A549 (cell line): ENCODE results near the gene NPAS2. TPM values are rescaled to one million over a fixed set of nuclear protein-coding genes. Genes with fewer than 3 reads are reported as not detected.
A peak's percentile ranks its signal among the peaks of the same experiment; 100 is the strongest.

Source experiments
- ATAC-seq, 2 experiments: fragments of 200-7000 bp in 1 of 2; fragments of >200 bp in 1 of 2; cut with Nextera tagmentation in 1 of 2; cut with Tn5 transposase in 1 of 2; 3 replicates each; pipeline versions ENCODE4 v1.8.0 to v1.9.1; 2018 to 2020; ENCODE audit warnings: mild to moderate bottlenecking in 1 of 2, moderate library complexity in 1 of 2
- CTCF ChIA-PET: fragments of 300-600 bp; sonication (Branson Sonifier 250); formaldehyde crosslinking; extraction: SDS; loops from one replicate; lab custom pipeline; 2021; ENCODE audit warnings: antibody characterized with exemption, inconsistent platforms; lab: Yijun Ruan, JAX
- POLR2A ChIA-PET: fragments of 350-600 bp; formaldehyde crosslinking; extraction: SDS; loops from one replicate; lab custom pipeline; 2021; ENCODE audit warnings: antibody characterized with exemption, inconsistent platforms; lab: Yijun Ruan, JAX
- DNase-seq, 2 experiments: peaks; one replicate each; pipeline versions ENCODE4 v3.0.0 to v3.0.0-alpha.2; 2011 to 2016; ENCODE audit warnings: low read depth in 1 of 2, low spot score in 1 of 2
- FAIRE-seq: peaks from 2 replicates; lab custom pipeline; 2011; peaks lifted over from hg19 to GRCh38; lab: Jason Lieb, UNC
- H3K27ac ChIP-seq, 2 experiments: fragments of >200 bp; sonication (Bioruptor Twin); formaldehyde crosslinking; 3 replicates each; pipeline ENCODE4 v1.5.1; 2016 to 2017
- H3K4me1 ChIP-seq: fragments of >200 bp; sonication (Bioruptor Twin); formaldehyde crosslinking; 3 replicates; pipeline ENCODE4 v1.6.1; 2016
- H3K4me2 ChIP-seq: fragments of >200 bp; sonication (Bioruptor Twin); formaldehyde crosslinking; 3 replicates; pipeline ENCODE4 v1.6.1; 2016
- H3K4me3 ChIP-seq: fragments of >200 bp; sonication (Bioruptor Twin); formaldehyde crosslinking; 3 replicates; pipeline ENCODE4 v1.5.1; 2016
- H3K9me3 ChIP-seq: fragments of >200 bp; sonication (Bioruptor Twin); formaldehyde crosslinking; 3 replicates; pipeline ENCODE4 v1.6.1; 2016
- CBX8 ChIP-seq: fragments of 200-600 bp; sonication (generic); IDR thresholded peaks from 2 replicates; pipeline ENCODE4 v1.6.1; 2016
- CEBPB ChIP-seq, 2 experiments: fragments of >200 bp in 1 of 2; sonication (Bioruptor Twin) in 1 of 2; formaldehyde crosslinking in 1 of 2; IDR thresholded peaks; 2 replicates each; pipeline ENCODE4 v1.6.1; 2012 to 2016
- CHD4 ChIP-seq: fragments of 200-600 bp; sonication (generic); IDR thresholded peaks from 2 replicates; pipeline ENCODE4 v1.6.1; 2016; ENCODE audit warnings: antibody characterized with exemption, mild to moderate bottlenecking, borderline replicate concordance
- EHF ChIP-seq: fragments of 250-450 bp; sonication (Bioruptor Pico); IDR thresholded peaks from 2 replicates; pipeline ENCODE4 v1.5.0; 2020; ENCODE audit warnings: mild to moderate bottlenecking
- EP300 ChIP-seq, 2 experiments: fragments of >200 bp; sonication (Bioruptor Twin); formaldehyde crosslinking; IDR thresholded peaks; 2 replicates in 1 of 2; 3 replicates in 1 of 2; pipeline ENCODE4 v1.6.1; 2016 to 2017
- ESRRA ChIP-seq: fragments of 150-350 bp; IDR thresholded peaks from 2 replicates; pipeline ENCODE4 v1.6.1; 2014; ENCODE audit warnings: mild to moderate bottlenecking, low read length, borderline replicate concordance
- HEYL ChIP-seq: fragments of 250-450 bp; sonication (Bioruptor Pico); IDR thresholded peaks from 2 replicates; pipeline ENCODE4 v1.8.0; 2021; ENCODE audit warnings: mild to moderate bottlenecking, moderate library complexity
- KDM1A ChIP-seq: fragments of 200-600 bp; sonication (generic); IDR thresholded peaks from 2 replicates; pipeline ENCODE4 v1.6.1; 2016; ENCODE audit warnings: low read depth, mild to moderate bottlenecking
- KDM5A ChIP-seq: fragments of 200-600 bp; sonication (generic); IDR thresholded peaks from 2 replicates; pipeline ENCODE4 v1.6.1; 2016; ENCODE audit warnings: antibody characterized with exemption, mild to moderate bottlenecking
- NR3C1 ChIP-seq: fragments of >200 bp; sonication (Bioruptor Twin); formaldehyde crosslinking; IDR thresholded peaks from 3 replicates; pipeline ENCODE4 v1.6.1; 2017
- PHF8 ChIP-seq: fragments of 200-600 bp; sonication (generic); IDR thresholded peaks from 2 replicates; pipeline ENCODE4 v1.6.1; 2016; ENCODE audit warnings: low read depth, mild to moderate bottlenecking, antibody characterized with exemption, moderate library complexity, borderline replicate concordance
- POLR2AphosphoS2 ChIP-seq: conservative IDR thresholded peaks from 2 replicates; pipeline ENCODE4 v1.6.1; 2012; ENCODE audit warnings: low read length, improper control_type of control experiment, inconsistent platforms
- SMC3 ChIP-seq: fragments of >200 bp; sonication (Bioruptor Twin); formaldehyde crosslinking; IDR thresholded peaks from 3 replicates; pipeline ENCODE4 v1.6.1; 2018; ENCODE audit warnings: inconsistent platforms
- TFCP2L1 ChIP-seq: fragments of 250-450 bp; sonication (Bioruptor Pico); IDR thresholded peaks from 2 replicates; pipeline ENCODE4 v1.5.0; 2021; ENCODE audit warnings: mild to moderate bottlenecking
- WGBS: methylation state at CpG from one replicate; pipeline ENCODE4 v1.1.6; 2017; ENCODE audit errors: missing lambda C conversion rate; 5-methylcytosine and 5-hydroxymethylcytosine counted together
- polyA plus RNA-seq, 4 experiments: library from polyadenylated mRNA; depleted of rRNA in 3 of 4; stranded (reverse); fragments of >200 nt; fragmentation: RNase III in 1 of 4; extraction: RNeasy Plus Mini Kit Qiagen cat#74134 plus additional on column Dnase treatment in 1 of 4; gene quantifications; 2 replicates in 3 of 4; 3 replicates in 1 of 4; pipeline ENCODE4 v1.2.3, GENCODE V29; 2011 to 2017
- TF ChIP-seq, protein P1 (sequence below): fragments of >200 bp; sonication (Bioruptor Twin); formaldehyde crosslinking; IDR thresholded peaks from 3 replicates; pipeline ENCODE4 v1.6.1; 2016
- TF ChIP-seq, protein P2 (sequence below): fragments of 450-650 bp; IDR thresholded peaks from 2 replicates; pipeline ENCODE4 v1.6.1; 2014; ENCODE audit warnings: antibody characterized with exemption
- TF ChIP-seq, protein P3 (sequence below): fragments of 200-600 bp; sonication (generic); IDR thresholded peaks from 2 replicates; pipeline ENCODE4 v1.6.1; 2016; ENCODE audit warnings: antibody characterized with exemption, mild to moderate bottlenecking, moderate library complexity
- TF ChIP-seq, protein P4 (sequence below): fragments of >200 bp; sonication (Bioruptor Twin); formaldehyde crosslinking; IDR thresholded peaks from 3 replicates; pipeline ENCODE4 v1.5.1; 2016
- TF ChIP-seq, protein P5 (sequence below): fragments of >200 bp; sonication (Bioruptor Twin); formaldehyde crosslinking; IDR thresholded peaks from 2 replicates; pipeline ENCODE4 v1.6.1; 2016

The NPAS2 gene
- polyA plus RNA-seq, 2 of the 4 experiments (the other 2 are of a cell fraction): 31.4 to 56.1 TPM

DNA sequence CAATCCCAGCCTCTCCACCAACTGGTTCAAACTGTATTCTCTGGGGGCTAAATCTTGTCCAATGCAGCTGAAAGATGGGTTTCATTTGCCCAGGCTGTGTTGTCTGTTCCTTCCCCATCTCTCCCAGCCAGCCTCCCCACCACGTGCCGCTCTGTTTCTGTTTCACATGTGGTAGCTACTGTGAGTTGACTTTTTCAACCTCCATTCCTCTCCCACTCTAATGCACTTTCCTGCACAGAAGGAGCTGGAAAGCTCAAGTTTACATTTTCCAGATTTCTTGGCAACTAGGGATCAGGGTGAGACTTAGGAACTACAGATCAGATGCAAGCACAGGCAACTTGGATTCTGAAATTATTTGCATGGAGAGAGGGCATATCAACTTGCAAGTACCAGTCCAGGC, 19.0 kb upstream of the NPAS2 start:
- H3K27ac ChIP-seq: peak overlapping the region in 1 of 2 experiments; percentile 35; a peak in 2 of 6 replicates
- CTCF ChIA-PET: interaction anchor here (0.7 kb wide), 1 partner anchor 169 kb away, joined by 3 read pairs; no protein-coding TSS in a partner anchor
- POLR2A ChIA-PET: no interaction called here

DNA sequence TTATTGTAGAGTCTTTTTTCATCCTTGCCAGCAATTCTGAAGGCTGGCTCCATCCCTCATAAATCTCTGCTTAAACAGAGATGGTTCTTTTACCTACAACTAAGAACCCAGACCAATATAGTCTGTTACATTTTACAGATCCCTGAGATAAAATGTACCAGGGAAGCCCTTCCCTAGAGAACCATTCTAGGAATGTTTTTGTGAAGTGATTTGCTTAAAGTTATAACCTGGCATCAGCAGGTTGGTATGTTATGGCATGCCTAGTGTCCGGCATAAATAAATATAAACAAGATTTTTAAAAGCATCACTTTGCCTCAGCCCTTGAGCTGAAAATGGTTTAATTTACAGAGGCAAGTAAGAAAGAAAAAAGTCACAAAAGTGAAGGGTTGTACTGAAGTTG, 18.5 kb upstream of the NPAS2 start:
- DNase-seq: peak in 1 of 2 experiments; percentile 29
- Histone ChIP-seq H3K9me3 (no peaks in the 10 kb centered on the region), H3K4me3 (no peak overlapping the region), H3K27ac (peak overlapping the region in 1 of 2 experiments; percentile 35; a peak in 2 of 6 replicates), H3K4me2 (peak overlapping the region; percentile 15; the same call in 1 of the 3 replicates), H3K4me1 (peaks cover 11% of the 10 kb centered on the region; the same call in 2 of the 3 replicates)
- peak in 1 of 2 experiments; percentile 67; a peak in 3 of 6 replicates for ATAC-seq
- 33% methylated on average over 1 of the region's 1 CpG for WGBS
- FAIRE-seq: no peak
- TF ChIP-seq, protein P1, sequence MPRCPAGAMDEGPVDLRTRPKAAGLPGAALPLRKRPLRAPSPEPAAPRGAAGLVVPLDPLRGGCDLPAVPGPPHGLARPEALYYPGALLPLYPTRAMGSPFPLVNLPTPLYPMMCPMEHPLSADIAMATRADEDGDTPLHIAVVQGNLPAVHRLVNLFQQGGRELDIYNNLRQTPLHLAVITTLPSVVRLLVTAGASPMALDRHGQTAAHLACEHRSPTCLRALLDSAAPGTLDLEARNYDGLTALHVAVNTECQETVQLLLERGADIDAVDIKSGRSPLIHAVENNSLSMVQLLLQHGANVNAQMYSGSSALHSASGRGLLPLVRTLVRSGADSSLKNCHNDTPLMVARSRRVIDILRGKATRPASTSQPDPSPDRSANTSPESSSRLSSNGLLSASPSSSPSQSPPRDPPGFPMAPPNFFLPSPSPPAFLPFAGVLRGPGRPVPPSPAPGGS: no peak
- TF ChIP-seq CBX8 (no peak), PHF8 (no peak)
- TF ChIP-seq, protein P2, sequence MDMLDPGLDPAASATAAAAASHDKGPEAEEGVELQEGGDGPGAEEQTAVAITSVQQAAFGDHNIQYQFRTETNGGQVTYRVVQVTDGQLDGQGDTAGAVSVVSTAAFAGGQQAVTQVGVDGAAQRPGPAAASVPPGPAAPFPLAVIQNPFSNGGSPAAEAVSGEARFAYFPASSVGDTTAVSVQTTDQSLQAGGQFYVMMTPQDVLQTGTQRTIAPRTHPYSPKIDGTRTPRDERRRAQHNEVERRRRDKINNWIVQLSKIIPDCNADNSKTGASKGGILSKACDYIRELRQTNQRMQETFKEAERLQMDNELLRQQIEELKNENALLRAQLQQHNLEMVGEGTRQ: no peak
- TF ChIP-seq, protein P3, sequence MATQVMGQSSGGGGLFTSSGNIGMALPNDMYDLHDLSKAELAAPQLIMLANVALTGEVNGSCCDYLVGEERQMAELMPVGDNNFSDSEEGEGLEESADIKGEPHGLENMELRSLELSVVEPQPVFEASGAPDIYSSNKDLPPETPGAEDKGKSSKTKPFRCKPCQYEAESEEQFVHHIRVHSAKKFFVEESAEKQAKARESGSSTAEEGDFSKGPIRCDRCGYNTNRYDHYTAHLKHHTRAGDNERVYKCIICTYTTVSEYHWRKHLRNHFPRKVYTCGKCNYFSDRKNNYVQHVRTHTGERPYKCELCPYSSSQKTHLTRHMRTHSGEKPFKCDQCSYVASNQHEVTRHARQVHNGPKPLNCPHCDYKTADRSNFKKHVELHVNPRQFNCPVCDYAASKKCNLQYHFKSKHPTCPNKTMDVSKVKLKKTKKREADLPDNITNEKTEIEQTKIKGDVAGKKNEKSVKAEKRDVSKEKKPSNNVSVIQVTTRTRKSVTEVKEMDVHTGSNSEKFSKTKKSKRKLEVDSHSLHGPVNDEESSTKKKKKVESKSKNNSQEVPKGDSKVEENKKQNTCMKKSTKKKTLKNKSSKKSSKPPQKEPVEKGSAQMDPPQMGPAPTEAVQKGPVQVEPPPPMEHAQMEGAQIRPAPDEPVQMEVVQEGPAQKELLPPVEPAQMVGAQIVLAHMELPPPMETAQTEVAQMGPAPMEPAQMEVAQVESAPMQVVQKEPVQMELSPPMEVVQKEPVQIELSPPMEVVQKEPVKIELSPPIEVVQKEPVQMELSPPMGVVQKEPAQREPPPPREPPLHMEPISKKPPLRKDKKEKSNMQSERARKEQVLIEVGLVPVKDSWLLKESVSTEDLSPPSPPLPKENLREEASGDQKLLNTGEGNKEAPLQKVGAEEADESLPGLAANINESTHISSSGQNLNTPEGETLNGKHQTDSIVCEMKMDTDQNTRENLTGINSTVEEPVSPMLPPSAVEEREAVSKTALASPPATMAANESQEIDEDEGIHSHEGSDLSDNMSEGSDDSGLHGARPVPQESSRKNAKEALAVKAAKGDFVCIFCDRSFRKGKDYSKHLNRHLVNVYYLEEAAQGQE: no peak
- ChIA-PET CTCF (interaction anchor here (0.7 kb wide), 1 partner anchor 169 kb away, joined by 3 read pairs; no protein-coding TSS in a partner anchor), POLR2A (no interaction called here)

More for the DNA sequence above, 19.0 kb upstream of the NPAS2 start:
- H3K4me1 ChIP-seq: peaks cover 11% of the 10 kb centered on the region; the same call in 2 of the 3 replicates
- TF ChIP-seq POLR2AphosphoS2: no peak
- no peak for TF ChIP-seq TFCP2L1 (CRISPR knock-in tag)
- TF ChIP-seq NR3C1: no peak
- no peak for TF ChIP-seq EHF
- TF ChIP-seq, protein P3: no peak
- TF ChIP-seq KDM1A: no peak
- no peak for TF ChIP-seq PHF8
- TF ChIP-seq ESRRA: no peak
- no peak for TF ChIP-seq CEBPB (IDR thresholded peaks at IDR 0.05)
- TF ChIP-seq, protein P4, sequence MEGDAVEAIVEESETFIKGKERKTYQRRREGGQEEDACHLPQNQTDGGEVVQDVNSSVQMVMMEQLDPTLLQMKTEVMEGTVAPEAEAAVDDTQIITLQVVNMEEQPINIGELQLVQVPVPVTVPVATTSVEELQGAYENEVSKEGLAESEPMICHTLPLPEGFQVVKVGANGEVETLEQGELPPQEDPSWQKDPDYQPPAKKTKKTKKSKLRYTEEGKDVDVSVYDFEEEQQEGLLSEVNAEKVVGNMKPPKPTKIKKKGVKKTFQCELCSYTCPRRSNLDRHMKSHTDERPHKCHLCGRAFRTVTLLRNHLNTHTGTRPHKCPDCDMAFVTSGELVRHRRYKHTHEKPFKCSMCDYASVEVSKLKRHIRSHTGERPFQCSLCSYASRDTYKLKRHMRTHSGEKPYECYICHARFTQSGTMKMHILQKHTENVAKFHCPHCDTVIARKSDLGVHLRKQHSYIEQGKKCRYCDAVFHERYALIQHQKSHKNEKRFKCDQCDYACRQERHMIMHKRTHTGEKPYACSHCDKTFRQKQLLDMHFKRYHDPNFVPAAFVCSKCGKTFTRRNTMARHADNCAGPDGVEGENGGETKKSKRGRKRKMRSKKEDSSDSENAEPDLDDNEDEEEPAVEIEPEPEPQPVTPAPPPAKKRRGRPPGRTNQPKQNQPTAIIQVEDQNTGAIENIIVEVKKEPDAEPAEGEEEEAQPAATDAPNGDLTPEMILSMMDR: no peak
- TF ChIP-seq CHD4: no peak
- no peak for TF ChIP-seq EP300 (IDR thresholded peaks at IDR 0.05)
- no peak for TF ChIP-seq KDM5A
- TF ChIP-seq SMC3: no peak
- TF ChIP-seq HEYL (CRISPR knock-in tag): no peak
- TF ChIP-seq, protein P5, sequence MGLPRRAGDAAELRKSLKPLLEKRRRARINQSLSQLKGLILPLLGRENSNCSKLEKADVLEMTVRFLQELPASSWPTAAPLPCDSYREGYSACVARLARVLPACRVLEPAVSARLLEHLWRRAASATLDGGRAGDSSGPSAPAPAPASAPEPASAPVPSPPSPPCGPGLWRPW: no peak
- no peaks in the 10 kb centered on the region for H3K9me3 ChIP-seq
- H3K4me3 ChIP-seq: no peak overlapping the region
- FAIRE-seq (no peak), DNase-seq (no peak), ATAC-seq (no peak)
- WGBS: 90% methylated on average over 2 of the region's 2 CpGs
- H3K4me2 ChIP-seq: peak overlapping the region; percentile 15; the same call in 1 of the 3 replicates
